Measurements from ENCODE around the gene MTAP.
"Not testable (repeated sequence)": the region's sequence is repeated elsewhere in the genome, so short reads cannot be mapped to it uniquely, and the experiment has no call there.

The MTAP gene

GRCh38 chr9:21927752-21928151 is 125.3 kb downstream of the MTAP start:
- no peak for DNase-seq

- DNase-seq: no peak
Observed at GRCh38 chr9:21931428-21931827, 129.0 kb downstream of the MTAP start.

- DNase-seq: no peak
Observed at GRCh38 chr9:21933281-21933680, 130.8 kb downstream of the MTAP start.

- DNase-seq: no peak
Observed at GRCh38 chr9:21933865-21934264, 131.4 kb downstream of the MTAP start.

GRCh38 chr9:21935631-21936030 is 133.2 kb downstream of the MTAP start:
- no peak for DNase-seq

GRCh38 chr9:21936161-21936560 is 133.7 kb downstream of the MTAP start:
- DNase-seq: no peak

- no peak for DNase-seq
Observed at GRCh38 chr9:21941337-21941995, 139.0 kb downstream of the MTAP start.

GRCh38 chr9:21943464-21943863 is 141.0 kb downstream of the MTAP start:
- no peak for DNase-seq

- no peak for DNase-seq
Observed at GRCh38 chr9:21945606-21946005, 143.2 kb downstream of the MTAP start.

GRCh38 chr9:21958833-21959232 is 156.4 kb downstream of the MTAP start:
- DNase-seq: no peak

- DNase-seq: not testable (repeated sequence)
Observed at GRCh38 chr9:21959268-21959667, 156.8 kb downstream of the MTAP start.

- no peak for DNase-seq
Observed at GRCh38 chr9:21961569-21961968, 159.1 kb downstream of the MTAP start.

GRCh38 chr9:21964925-21965385 is 162.5 kb downstream of the MTAP start:
- no peak for DNase-seq

- DNase-seq: peak in 1 of 2 donors; percentile 54
Observed at GRCh38 chr9:21965401-21965951, 163.0 kb downstream of the MTAP start.

- no peak for DNase-seq
Observed at GRCh38 chr9:21966140-21966851, 163.9 kb downstream of the MTAP start.

- DNase-seq: no peak
Observed at GRCh38 chr9:21967169-21967568, 164.7 kb downstream of the MTAP start.

- no peak for DNase-seq
Observed at GRCh38 chr9:21967702-21968101, 165.3 kb downstream of the MTAP start.

- no peak for DNase-seq
Observed at GRCh38 chr9:21968331-21969010, 166.0 kb downstream of the MTAP start.

GRCh38 chr9:21969011-21969940 is 166.8 kb downstream of the MTAP start:
- no peak for DNase-seq

- DNase-seq: no peak
Observed at GRCh38 chr9:21969951-21970799, 167.7 kb downstream of the MTAP start.

Data from bone marrow (tissue), 2 donors.